IMR-90 (cell line): ENCODE data around the gene SLC9A7. TPM values are rescaled to one million over a fixed set of nuclear protein-coding genes. Genes with fewer than 3 reads are reported as not detected.

Source experiments
- ATAC-seq: fragments of 200-7000 bp; cut with Tn5 transposase; 2 replicates; pipeline ENCODE4 v1.9.1; 2020; ENCODE audit warnings: low read depth, mild to moderate bottlenecking, moderate library complexity
- BruUV-seq: library from RNA; stranded (reverse); fragments of 400-500 nt; replicated peaks from 2 replicates; lab custom pipeline; 2021; lab: Mats Ljungman, UMichigan
- CTCF ChIA-PET: fragments of 300-600 bp; formaldehyde crosslinking; extraction: SDS; loops from one replicate; lab custom pipeline; 2021; ENCODE audit warnings: antibody characterized with exemption; lab: Yijun Ruan, JAX
- POLR2A ChIA-PET: fragments of 300-600 bp; sonication (Branson Sonifier 250); formaldehyde crosslinking; loops from one replicate; lab custom pipeline; 2022; ENCODE audit warnings: antibody characterized with exemption; ENCODE audit not compliant: unreplicated experiment; lab: Charles Lee
- DNase-seq: peaks from one replicate; pipeline ENCODE4 v3.0.0; 2013
- H2AFZ ChIP-seq: replicated peaks from 2 replicates; pipeline ENCODE3; 2013; ENCODE audit warnings: low read length, mild to moderate bottlenecking; ENCODE audit not compliant: poor library complexity
- H2AK5ac ChIP-seq: 2 replicates; pipeline ENCODE4 v1.6.1; 2013; ENCODE audit warnings: low read depth, low read length, inconsistent platforms
- H2AK9ac ChIP-seq: replicated peaks from 2 replicates; pipeline ENCODE3; 2013; ENCODE audit warnings: mild to moderate bottlenecking, low read depth, low read length, moderate library complexity; ENCODE audit not compliant: poor library complexity
- H2BK120ac ChIP-seq: 2 replicates; pipeline ENCODE4 v1.6.1; 2013; ENCODE audit warnings: low read depth, low read length, inconsistent platforms
- H2BK15ac ChIP-seq: 3 replicates; pipeline ENCODE4 v1.6.1; 2013; ENCODE audit warnings: low read depth, low read length, inconsistent platforms
- H2BK20ac ChIP-seq: 2 replicates; pipeline ENCODE4 v1.6.1; 2013; ENCODE audit warnings: low read depth, mild to moderate bottlenecking, inconsistent platforms, low read length, moderate library complexity
- H2BK5ac ChIP-seq: 2 replicates; pipeline ENCODE4 v1.6.1; 2013; ENCODE audit warnings: mild to moderate bottlenecking, low read depth, low read length, inconsistent platforms; ENCODE audit not compliant: poor library complexity, severe bottlenecking
- H3K14ac ChIP-seq: replicated peaks from 2 replicates; pipeline ENCODE4 v1.6.1; 2013; ENCODE audit warnings: low read depth, low read length, inconsistent platforms
- H3K18ac ChIP-seq: 2 replicates; pipeline ENCODE4 v1.6.1; 2013; ENCODE audit warnings: low read depth, low read length, control low read depth
- H3K23ac ChIP-seq: 2 replicates; pipeline ENCODE4 v1.6.1; 2013; ENCODE audit warnings: low read depth, low read length, inconsistent platforms
- H3K27ac ChIP-seq: 2 replicates; pipeline ENCODE4 v1.5.1; 2013; ENCODE audit warnings: mild to moderate bottlenecking, control low read depth, low read length; ENCODE audit not compliant: insufficient read depth
- H3K27me3 ChIP-seq: 2 replicates; pipeline ENCODE4 v1.6.1; 2013; ENCODE audit warnings: low read length; ENCODE audit not compliant: control insufficient read depth, insufficient read depth
- H3K36me3 ChIP-seq: 2 replicates; pipeline ENCODE4 v1.6.1; 2013; ENCODE audit warnings: low read length, mixed read lengths; ENCODE audit not compliant: control insufficient read depth, insufficient read depth
- H3K4ac ChIP-seq: 2 replicates; pipeline ENCODE4 v1.6.1; 2013; ENCODE audit warnings: low read depth, low read length, inconsistent platforms
- H3K4me1 ChIP-seq: 2 replicates; pipeline ENCODE4 v1.6.1; 2013; ENCODE audit warnings: low read length, mixed read lengths; ENCODE audit not compliant: control insufficient read depth, insufficient read depth
- H3K4me2 ChIP-seq: 2 replicates; pipeline ENCODE4 v1.6.1; 2013; ENCODE audit warnings: low read depth, mild to moderate bottlenecking, control low read depth, low read length, moderate library complexity
- H3K4me3 ChIP-seq: 2 replicates; pipeline ENCODE4 v1.5.1; 2013; ENCODE audit warnings: low read depth, mild to moderate bottlenecking, control low read depth, low read length, moderate library complexity; ENCODE audit not compliant: insufficient read depth
- H3K56ac ChIP-seq: 2 replicates; pipeline ENCODE4 v1.6.1; 2013; ENCODE audit warnings: low read length, inconsistent platforms; ENCODE audit not compliant: insufficient read depth; ENCODE audit errors: extremely low read depth
- H3K79me1 ChIP-seq, 2 experiments: 2 replicates each; pipeline ENCODE4 v1.6.1; 2013; ENCODE audit warnings: low read length in 2 of 2, inconsistent platforms in 1 of 2, low read depth in 1 of 2
- H3K9ac ChIP-seq: 2 replicates; pipeline ENCODE4 v1.6.1; 2013; ENCODE audit warnings: low read depth, low read length, control low read depth
- H3K9me1 ChIP-seq: 2 replicates; pipeline ENCODE4 v1.6.1; 2013; ENCODE audit warnings: low read length, inconsistent platforms; ENCODE audit not compliant: insufficient read depth
- H3K9me3 ChIP-seq: 2 replicates; pipeline ENCODE4 v1.6.1; 2013; ENCODE audit warnings: low read length; ENCODE audit not compliant: control insufficient read depth, insufficient read depth
- H4K20me1 ChIP-seq: 2 replicates; pipeline ENCODE4 v1.6.1; 2013; ENCODE audit warnings: low read length, inconsistent platforms; ENCODE audit not compliant: insufficient read depth
- H4K5ac ChIP-seq: 2 replicates; pipeline ENCODE4 v1.6.1; 2013; ENCODE audit warnings: mild to moderate bottlenecking, low read depth, low read length, control low read depth
- H4K8ac ChIP-seq, 2 experiments: 2 replicates each; pipeline ENCODE4 v1.6.1; 2013; ENCODE audit warnings: low read depth in 2 of 2, low read length in 2 of 2, control low read depth in 1 of 2, inconsistent platforms in 1 of 2
- H4K91ac ChIP-seq: 2 replicates; pipeline ENCODE4 v1.6.1; 2013; ENCODE audit warnings: low read depth, low read length, inconsistent platforms; ENCODE audit not compliant: insufficient read depth
- BHLHE40 ChIP-seq: fragments of 150-350 bp; IDR thresholded peaks from 2 replicates; pipeline ENCODE4 v1.6.1; 2016; ENCODE audit warnings: mild to moderate bottlenecking, low read depth, low read length
- CEBPB ChIP-seq: IDR thresholded peaks from 2 replicates; pipeline ENCODE4 v1.6.1; 2012; ENCODE audit warnings: low read depth, low read length, improper control_type of control experiment
- CHD1 ChIP-seq: IDR thresholded peaks from 2 replicates; pipeline ENCODE4 v1.6.1; 2012; ENCODE audit warnings: low read depth, low read length, improper control_type of control experiment
- ELK1 ChIP-seq: fragments of 150-350 bp; IDR thresholded peaks from 2 replicates; pipeline ENCODE4 v1.6.1; 2016; ENCODE audit warnings: low read depth, mild to moderate bottlenecking, low read length, moderate library complexity, borderline replicate concordance
- FOS ChIP-seq: fragments of 150-350 bp; IDR thresholded peaks from 2 replicates; pipeline ENCODE4 v1.6.1; 2016; ENCODE audit warnings: low read depth, low read length
- MAFK ChIP-seq: IDR thresholded peaks from 2 replicates; pipeline ENCODE4 v1.6.1; 2012; ENCODE audit warnings: low read depth, low read length, improper control_type of control experiment
- MAZ ChIP-seq: IDR thresholded peaks from 2 replicates; pipeline ENCODE4 v1.6.1; 2012; ENCODE audit warnings: low read depth, mild to moderate bottlenecking, low read length, improper control_type of control experiment, moderate library complexity, borderline replicate concordance
- MXI1 ChIP-seq: IDR thresholded peaks from 2 replicates; pipeline ENCODE4 v1.6.1; 2012; ENCODE audit warnings: low read depth, mild to moderate bottlenecking, low read length, moderate library complexity, borderline replicate concordance
- NFE2L2 ChIP-seq: fragments of 150-350 bp; IDR thresholded peaks from 2 replicates; pipeline ENCODE4 v1.6.1; 2016; ENCODE audit warnings: low read depth, mild to moderate bottlenecking, low read length
- POLR2A ChIP-seq: IDR thresholded peaks from 2 replicates; pipeline ENCODE4 v1.6.1; 2012; ENCODE audit warnings: mild to moderate bottlenecking, low read depth, low read length
- RAD21 ChIP-seq: IDR thresholded peaks from 2 replicates; pipeline ENCODE4 v1.6.1; 2012; ENCODE audit warnings: low read length, improper control_type of control experiment
- RCOR1 ChIP-seq: IDR thresholded peaks from 2 replicates; pipeline ENCODE4 v1.6.1; 2012; ENCODE audit warnings: mild to moderate bottlenecking, low read length, improper control_type of control experiment; ENCODE audit not compliant: insufficient replicate concordance
- RFX5 ChIP-seq: IDR thresholded peaks from 2 replicates; pipeline ENCODE4 v1.8.0; 2012; ENCODE audit warnings: low read depth, mild to moderate bottlenecking, low read length, moderate library complexity
- SMC3 ChIP-seq: fragments of 150-350 bp; IDR thresholded peaks from 2 replicates; pipeline ENCODE4 v1.6.1; 2016; ENCODE audit warnings: low read depth, mild to moderate bottlenecking, antibody characterized with exemption, low read length, moderate library complexity
- USF2 ChIP-seq: fragments of 150-350 bp; IDR thresholded peaks from 2 replicates; pipeline ENCODE4 v1.6.1; 2017; ENCODE audit warnings: mild to moderate bottlenecking, antibody characterized with exemption, low read length, low read depth
- WGBS, 2 experiments: methylation state at CpG; one replicate each; pipeline versions ENCODE4 v1.1.5 to v1.1.7; 2013; ENCODE audit warnings: missing lambda C conversion rate in 2 of 2; ENCODE audit not compliant: insufficient read length in 1 of 2; ENCODE audit errors: extremely low coverage in 2 of 2; 5-methylcytosine and 5-hydroxymethylcytosine counted together
- dilution Hi-C: fragments of 300-500 bp; cut with HindIII; formaldehyde crosslinking; loops from one replicate; pipeline ENCODE4 v1.14.3; 2018; ENCODE audit warnings: low sequenced_read_pairs; ENCODE audit not compliant: unreplicated experiment
- in situ Hi-C: fragments of 300-500 bp; cut with MboI; formaldehyde crosslinking; loops from 3 replicates; pipeline ENCODE4 v1.14.3; 2019; ENCODE audit warnings: low sequenced_read_pairs, inconsistent platforms, mixed read lengths
- intact Hi-C: fragments of 100-400 bp; cut with micrococcal nuclease; formaldehyde crosslinking; loops from 2 replicates; pipeline ENCODE4 v1.10.0; 2022
- polyA plus RNA-seq, 3 experiments: library from polyadenylated mRNA; depleted of rRNA; stranded (reverse); fragments of >200 nt; gene quantifications; 2 replicates each; pipeline ENCODE4 v1.2.3, GENCODE V29; 2012; ENCODE audit warnings: low replicate concordance in 1 of 3
- total RNA-seq: library from RNA; depleted of rRNA; stranded (reverse); fragments of >200 nt; gene quantifications from 2 replicates; pipeline ENCODE4 v1.2.3, GENCODE V29; 2012
- TF ChIP-seq, protein P1 (sequence below): conservative IDR thresholded peaks from 2 replicates; pipeline ENCODE4 v1.5.1; 2012; ENCODE audit warnings: mild to moderate bottlenecking, low read depth, low read length, improper control_type of control experiment

SLC9A7 gene
- total and polyA plus RNA-seq, 2 of the 4 experiments (the other 2 are of a cell fraction), result 14.4 to 76.4 TPM

GRCh38 chrX:46588263-46588662 lies 170.7 kb downstream of the SLC9A7 start:
- Histone ChIP-seq H2BK15ac (peak overlapping the region; percentile 75; the same call in 1 of the 3 replicates), H2BK5ac (peak overlapping the region; percentile 89), H2AFZ (peak overlapping the region; percentile 67), H3K14ac (peak overlapping the region; percentile 90), H3K27ac (peak overlapping the region; percentile 88), H3K56ac (peak overlapping the region; percentile 39; the same call in 1 of the 2 replicates), H3K4me2 (peak overlapping the region; percentile 83), H2AK9ac (peak overlapping the region; percentile 0), H3K79me1 (peaks cover 6 to 24% of the 10 kb centered on the region in 2 experiments), H3K4me1 (peaks cover 12% of the 10 kb centered on the region), H3K36me3 (no peaks in the 10 kb centered on the region), H4K8ac (peak overlapping the region; percentile 89 to 93), H2BK20ac (peak overlapping the region; percentile 90), H3K4ac (peak overlapping the region; percentile 93; the same call in 1 of the 2 replicates), H3K18ac (peak overlapping the region; percentile 89), H2BK120ac (peak overlapping the region; percentile 95), H4K91ac (peak overlapping the region; percentile 81), H4K20me1 (no peaks in the 10 kb centered on the region), H3K4me3 (no peak overlapping the region), H4K5ac (peak overlapping the region; percentile 83), H3K9me3 (no peaks in the 10 kb centered on the region), H3K9ac (peak overlapping the region; percentile 60), H2AK5ac (peak overlapping the region; percentile 90; the same call in 1 of the 2 replicates), H3K23ac (peak overlapping the region; percentile 91), H3K27me3 (no peaks in the 10 kb centered on the region), H3K9me1 (peaks cover 7% of the 10 kb centered on the region; the same call in 1 of the 2 replicates)
- no CpG with 5 or more reads among the region's 4 CpGs for WGBS, 2 experiments
- in situ Hi-C loops, result no loop called here
- ChIA-PET CTCF (no interaction called here), POLR2A (no interaction called here)
- ATAC-seq (peak; percentile 70), DNase-seq (peak; percentile 68)
- dilution Hi-C loops, result no loop called here
- TF ChIP-seq SMC3, result no peak
- no peak for TF ChIP-seq FOS
- no peak for TF ChIP-seq MAZ
- no peak for TF ChIP-seq CEBPB
- TF ChIP-seq POLR2A, result no peak
- no peak for TF ChIP-seq RFX5
- no peak for TF ChIP-seq MXI1
- TF ChIP-seq NFE2L2, result no peak
- no peak for TF ChIP-seq ELK1
- no peak for TF ChIP-seq USF2
- TF ChIP-seq RCOR1, result no peak
- TF ChIP-seq BHLHE40, result no peak
- TF ChIP-seq, protein P1, sequence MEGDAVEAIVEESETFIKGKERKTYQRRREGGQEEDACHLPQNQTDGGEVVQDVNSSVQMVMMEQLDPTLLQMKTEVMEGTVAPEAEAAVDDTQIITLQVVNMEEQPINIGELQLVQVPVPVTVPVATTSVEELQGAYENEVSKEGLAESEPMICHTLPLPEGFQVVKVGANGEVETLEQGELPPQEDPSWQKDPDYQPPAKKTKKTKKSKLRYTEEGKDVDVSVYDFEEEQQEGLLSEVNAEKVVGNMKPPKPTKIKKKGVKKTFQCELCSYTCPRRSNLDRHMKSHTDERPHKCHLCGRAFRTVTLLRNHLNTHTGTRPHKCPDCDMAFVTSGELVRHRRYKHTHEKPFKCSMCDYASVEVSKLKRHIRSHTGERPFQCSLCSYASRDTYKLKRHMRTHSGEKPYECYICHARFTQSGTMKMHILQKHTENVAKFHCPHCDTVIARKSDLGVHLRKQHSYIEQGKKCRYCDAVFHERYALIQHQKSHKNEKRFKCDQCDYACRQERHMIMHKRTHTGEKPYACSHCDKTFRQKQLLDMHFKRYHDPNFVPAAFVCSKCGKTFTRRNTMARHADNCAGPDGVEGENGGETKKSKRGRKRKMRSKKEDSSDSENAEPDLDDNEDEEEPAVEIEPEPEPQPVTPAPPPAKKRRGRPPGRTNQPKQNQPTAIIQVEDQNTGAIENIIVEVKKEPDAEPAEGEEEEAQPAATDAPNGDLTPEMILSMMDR, result no peak
- no peak for TF ChIP-seq CHD1
- no peak for TF ChIP-seq MAFK
- TF ChIP-seq RAD21, result no peak
- intact Hi-C loops, result loop anchor here (5.0 kb wide), 1 partner anchor 39 kb away; no protein-coding TSS in a partner anchor
- BruUV-seq, result no TSS peak
